ENCODE measurements around the gene HELZ2.

DNA sequence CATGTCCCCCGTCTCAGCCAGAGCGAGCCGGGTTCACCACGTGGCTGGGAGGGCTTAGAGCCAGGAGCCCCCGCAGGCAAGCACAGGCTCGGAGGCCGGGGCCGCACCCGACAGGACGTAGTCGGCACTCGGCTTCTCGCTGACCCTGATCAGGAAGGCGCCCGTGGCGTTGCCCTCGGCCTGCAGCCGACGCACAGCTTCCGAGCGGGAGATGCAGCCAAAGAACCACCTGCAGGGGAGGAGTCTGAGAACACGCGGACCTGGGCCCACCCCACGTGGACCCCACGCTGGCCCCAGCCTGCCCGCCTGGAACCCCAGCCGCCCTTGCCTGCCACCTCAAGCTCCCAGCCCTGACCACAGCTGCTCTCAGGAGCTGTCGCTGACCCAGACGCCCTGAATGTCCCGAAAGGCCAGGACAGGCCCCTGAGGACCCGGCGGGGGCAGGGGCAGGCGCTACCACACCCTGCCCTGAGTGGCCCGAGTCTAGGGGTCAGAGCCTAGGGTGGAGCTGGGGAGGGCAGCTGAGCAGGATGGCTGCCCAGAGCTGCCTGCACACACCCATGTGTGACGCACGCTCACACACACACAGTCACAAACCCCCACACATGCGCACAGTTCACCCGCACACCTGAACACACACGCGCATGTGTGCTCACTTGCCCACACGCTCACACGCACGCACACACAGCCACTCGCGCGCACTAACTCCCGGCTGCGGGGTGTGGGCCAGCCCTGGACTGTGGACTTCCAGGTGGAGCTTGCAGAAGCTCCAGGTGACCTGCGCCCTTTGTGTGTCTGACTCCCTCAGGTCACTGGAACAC lies 39.0 kb downstream of the HELZ2 start:
- TF ChIP-seq, protein P1, sequence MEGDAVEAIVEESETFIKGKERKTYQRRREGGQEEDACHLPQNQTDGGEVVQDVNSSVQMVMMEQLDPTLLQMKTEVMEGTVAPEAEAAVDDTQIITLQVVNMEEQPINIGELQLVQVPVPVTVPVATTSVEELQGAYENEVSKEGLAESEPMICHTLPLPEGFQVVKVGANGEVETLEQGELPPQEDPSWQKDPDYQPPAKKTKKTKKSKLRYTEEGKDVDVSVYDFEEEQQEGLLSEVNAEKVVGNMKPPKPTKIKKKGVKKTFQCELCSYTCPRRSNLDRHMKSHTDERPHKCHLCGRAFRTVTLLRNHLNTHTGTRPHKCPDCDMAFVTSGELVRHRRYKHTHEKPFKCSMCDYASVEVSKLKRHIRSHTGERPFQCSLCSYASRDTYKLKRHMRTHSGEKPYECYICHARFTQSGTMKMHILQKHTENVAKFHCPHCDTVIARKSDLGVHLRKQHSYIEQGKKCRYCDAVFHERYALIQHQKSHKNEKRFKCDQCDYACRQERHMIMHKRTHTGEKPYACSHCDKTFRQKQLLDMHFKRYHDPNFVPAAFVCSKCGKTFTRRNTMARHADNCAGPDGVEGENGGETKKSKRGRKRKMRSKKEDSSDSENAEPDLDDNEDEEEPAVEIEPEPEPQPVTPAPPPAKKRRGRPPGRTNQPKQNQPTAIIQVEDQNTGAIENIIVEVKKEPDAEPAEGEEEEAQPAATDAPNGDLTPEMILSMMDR (IDR thresholded peaks at IDR 0.05), result no peak
- no peak for TF ChIP-seq POLR2A (IDR thresholded peaks at IDR 0.05)
